ENCODE data around the gene XPNPEP2.

DNA sequence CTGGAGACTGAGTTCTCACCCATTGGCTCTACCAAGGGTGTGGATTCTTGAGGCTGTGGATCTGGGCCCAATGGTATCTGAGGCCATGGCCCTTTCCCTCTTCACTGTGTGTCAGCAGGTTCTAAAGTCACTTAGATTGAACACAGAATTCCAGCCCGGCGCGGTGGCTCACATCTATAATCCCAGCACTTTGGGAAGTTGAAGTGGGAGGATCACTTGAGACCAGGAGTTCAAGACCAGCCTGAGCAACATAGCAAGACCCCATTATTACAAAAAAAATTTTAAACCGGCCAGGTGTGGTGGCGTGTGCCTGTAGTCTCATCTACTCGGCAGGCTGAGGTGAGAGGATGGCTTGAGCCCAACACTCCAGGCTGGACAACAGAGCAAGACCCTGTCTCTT lies 18.0 kb upstream of the XPNPEP2 start:
- TF ChIP-seq, protein P1, sequence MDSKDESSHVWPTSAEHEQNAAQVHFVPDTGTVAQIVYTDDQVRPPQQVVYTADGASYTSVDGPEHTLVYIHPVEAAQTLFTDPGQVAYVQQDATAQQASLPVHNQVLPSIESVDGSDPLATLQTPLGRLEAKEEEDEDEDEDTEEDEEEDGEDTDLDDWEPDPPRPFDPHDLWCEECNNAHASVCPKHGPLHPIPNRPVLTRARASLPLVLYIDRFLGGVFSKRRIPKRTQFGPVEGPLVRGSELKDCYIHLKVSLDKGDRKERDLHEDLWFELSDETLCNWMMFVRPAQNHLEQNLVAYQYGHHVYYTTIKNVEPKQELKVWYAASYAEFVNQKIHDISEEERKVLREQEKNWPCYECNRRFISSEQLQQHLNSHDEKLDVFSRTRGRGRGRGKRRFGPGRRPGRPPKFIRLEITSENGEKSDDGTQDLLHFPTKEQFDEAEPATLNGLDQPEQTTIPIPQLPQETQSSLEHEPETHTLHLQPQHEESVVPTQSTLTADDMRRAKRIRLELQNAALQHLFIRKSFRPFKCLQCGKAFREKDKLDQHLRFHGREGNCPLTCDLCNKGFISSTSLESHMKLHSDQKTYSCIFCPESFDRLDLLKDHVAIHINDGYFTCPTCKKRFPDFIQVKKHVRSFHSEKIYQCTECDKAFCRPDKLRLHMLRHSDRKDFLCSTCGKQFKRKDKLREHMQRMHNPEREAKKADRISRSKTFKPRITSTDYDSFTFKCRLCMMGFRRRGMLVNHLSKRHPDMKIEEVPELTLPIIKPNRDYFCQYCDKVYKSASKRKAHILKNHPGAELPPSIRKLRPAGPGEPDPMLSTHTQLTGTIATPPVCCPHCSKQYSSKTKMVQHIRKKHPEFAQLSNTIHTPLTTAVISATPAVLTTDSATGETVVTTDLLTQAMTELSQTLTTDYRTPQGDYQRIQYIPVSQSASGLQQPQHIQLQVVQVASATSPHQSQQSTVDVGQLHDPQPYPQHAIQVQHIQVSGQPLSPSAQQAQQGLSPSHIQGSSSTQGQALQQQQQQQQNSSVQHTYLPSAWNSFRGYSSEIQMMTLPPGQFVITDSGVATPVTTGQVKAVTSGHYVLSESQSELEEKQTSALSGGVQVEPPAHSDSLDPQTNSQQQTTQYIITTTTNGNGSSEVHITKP (IDR thresholded peaks at IDR 0.05; ENCODE audit: partially characterized antibody): no peak
- TF ChIP-seq FOSL1 (tag; conservative IDR thresholded peaks at IDR 0.05) (no peak), RAD21 (CRISPR knock-in tag; conservative IDR thresholded peaks at IDR 0.05 in 1 of 2, IDR thresholded peaks at IDR 0.05 in 1 of 2) (no peak), TAF1 (IDR thresholded peaks at IDR 0.05; ENCODE audit: control insufficient read depth, extremely low read depth, insufficient read depth, low read length, severe bottlenecking) (no peak), SMAD3 (CRISPR knock-in tag; conservative IDR thresholded peaks at IDR 0.05) (no peak)
- TF ChIP-seq, protein P2, sequence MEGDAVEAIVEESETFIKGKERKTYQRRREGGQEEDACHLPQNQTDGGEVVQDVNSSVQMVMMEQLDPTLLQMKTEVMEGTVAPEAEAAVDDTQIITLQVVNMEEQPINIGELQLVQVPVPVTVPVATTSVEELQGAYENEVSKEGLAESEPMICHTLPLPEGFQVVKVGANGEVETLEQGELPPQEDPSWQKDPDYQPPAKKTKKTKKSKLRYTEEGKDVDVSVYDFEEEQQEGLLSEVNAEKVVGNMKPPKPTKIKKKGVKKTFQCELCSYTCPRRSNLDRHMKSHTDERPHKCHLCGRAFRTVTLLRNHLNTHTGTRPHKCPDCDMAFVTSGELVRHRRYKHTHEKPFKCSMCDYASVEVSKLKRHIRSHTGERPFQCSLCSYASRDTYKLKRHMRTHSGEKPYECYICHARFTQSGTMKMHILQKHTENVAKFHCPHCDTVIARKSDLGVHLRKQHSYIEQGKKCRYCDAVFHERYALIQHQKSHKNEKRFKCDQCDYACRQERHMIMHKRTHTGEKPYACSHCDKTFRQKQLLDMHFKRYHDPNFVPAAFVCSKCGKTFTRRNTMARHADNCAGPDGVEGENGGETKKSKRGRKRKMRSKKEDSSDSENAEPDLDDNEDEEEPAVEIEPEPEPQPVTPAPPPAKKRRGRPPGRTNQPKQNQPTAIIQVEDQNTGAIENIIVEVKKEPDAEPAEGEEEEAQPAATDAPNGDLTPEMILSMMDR (IDR thresholded peaks at IDR 0.05 in 2 of 3, conservative IDR thresholded peaks at IDR 0.05 in 1 of 3; ENCODE audit: insufficient read depth in 2 of 3, low read depth in 1 of 3, low read length in 3 of 3): no peak

Data from K562 (cell line).